Midbrain (tissue), 1 donor: ENCODE measurements around the gene FOXP1.

ENCODE experiments used
- DNase-seq: peaks from one replicate; lab custom pipeline; 2025; lab: John Stamatoyannopoulos, UW

Gene FOXP1

GRCh38 chr3:71264840-71265239 is 318.7 kb downstream of the FOXP1 start:
- no peak for DNase-seq

GRCh38 chr3:71262364-71263265 is 320.9 kb downstream of the FOXP1 start:
- no peak for DNase-seq

- DNase-seq = no peak
Observed at GRCh38 chr3:71260782-71261181, 322.7 kb downstream of the FOXP1 start.

- DNase-seq = no peak
Observed at GRCh38 chr3:71258526-71258925, 325.0 kb downstream of the FOXP1 start.

DNA sequence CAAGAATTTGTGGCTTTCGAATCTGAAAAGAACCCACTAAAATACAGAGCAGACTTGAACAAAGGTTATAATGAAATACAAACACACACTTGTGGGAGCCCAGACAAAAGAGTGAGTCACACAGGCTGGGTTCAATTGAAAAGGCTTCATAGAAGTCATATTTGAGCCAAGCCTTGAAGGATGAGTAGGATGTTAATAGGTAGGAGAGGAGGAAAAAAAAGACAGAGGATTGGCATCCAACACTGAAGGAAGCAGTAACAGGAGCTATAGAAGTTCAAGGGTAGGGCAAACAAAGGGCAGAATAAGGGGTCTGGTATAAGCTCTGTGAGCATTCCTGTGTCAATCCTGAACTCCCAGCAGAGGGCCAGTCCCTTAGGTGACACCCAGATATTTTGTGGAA is 325.4 kb downstream of the FOXP1 start:
- no peak for DNase-seq

- no peak for DNase-seq
Observed at GRCh38 chr3:71255498-71255897, 328.0 kb downstream of the FOXP1 start.

GRCh38 chr3:71254281-71255057 is 329.1 kb downstream of the FOXP1 start:
- DNase-seq = no peak

DNA sequence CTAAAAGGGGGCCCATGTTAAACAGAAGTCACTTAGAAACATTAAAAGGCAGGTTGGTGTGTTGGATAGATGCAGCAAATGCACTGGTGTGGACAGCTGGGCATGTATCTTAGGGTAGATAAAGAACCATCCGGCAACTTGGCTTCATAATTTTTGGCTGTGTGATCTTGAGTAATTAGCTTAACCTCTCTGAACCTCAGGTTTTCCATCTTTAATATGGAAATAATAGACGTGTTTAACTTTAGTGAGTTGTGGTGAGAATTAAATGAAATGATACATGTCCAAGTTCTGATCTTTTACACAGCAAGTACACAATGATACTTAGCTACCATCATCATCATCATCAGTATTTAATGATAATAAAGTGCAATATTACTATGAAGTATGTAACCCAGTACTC is 330.4 kb downstream of the FOXP1 start:
- DNase-seq = no peak

DNA sequence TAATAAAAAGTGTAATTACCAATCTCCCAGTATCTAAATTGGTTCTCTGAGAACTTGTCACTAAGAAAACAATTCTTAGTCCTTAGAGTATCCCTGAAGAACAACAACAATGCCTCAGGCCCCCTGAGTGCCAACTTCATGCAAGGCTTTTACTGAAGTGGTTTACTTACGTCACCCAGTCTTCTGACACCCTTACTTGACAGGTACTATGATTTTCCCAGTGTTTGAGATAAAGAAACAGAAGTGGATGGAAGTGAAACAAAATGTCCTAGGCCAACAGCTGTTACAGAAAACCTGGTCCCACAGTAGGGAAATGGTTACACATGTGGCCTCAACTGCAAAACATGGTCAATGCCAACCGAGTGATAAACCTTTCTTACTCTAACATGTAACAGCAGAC is 331.1 kb downstream of the FOXP1 start:
- no peak for DNase-seq

- DNase-seq = no peak
Observed at GRCh38 chr3:71251156-71251775, 332.3 kb downstream of the FOXP1 start.

- DNase-seq = no peak
Observed at GRCh38 chr3:71250026-71250425, 333.5 kb downstream of the FOXP1 start.

- DNase-seq = no peak
Observed at GRCh38 chr3:71247958-71248335, 335.6 kb downstream of the FOXP1 start.

GRCh38 chr3:71247221-71247957 is 336.1 kb downstream of the FOXP1 start:
- DNase-seq = no peak

DNA sequence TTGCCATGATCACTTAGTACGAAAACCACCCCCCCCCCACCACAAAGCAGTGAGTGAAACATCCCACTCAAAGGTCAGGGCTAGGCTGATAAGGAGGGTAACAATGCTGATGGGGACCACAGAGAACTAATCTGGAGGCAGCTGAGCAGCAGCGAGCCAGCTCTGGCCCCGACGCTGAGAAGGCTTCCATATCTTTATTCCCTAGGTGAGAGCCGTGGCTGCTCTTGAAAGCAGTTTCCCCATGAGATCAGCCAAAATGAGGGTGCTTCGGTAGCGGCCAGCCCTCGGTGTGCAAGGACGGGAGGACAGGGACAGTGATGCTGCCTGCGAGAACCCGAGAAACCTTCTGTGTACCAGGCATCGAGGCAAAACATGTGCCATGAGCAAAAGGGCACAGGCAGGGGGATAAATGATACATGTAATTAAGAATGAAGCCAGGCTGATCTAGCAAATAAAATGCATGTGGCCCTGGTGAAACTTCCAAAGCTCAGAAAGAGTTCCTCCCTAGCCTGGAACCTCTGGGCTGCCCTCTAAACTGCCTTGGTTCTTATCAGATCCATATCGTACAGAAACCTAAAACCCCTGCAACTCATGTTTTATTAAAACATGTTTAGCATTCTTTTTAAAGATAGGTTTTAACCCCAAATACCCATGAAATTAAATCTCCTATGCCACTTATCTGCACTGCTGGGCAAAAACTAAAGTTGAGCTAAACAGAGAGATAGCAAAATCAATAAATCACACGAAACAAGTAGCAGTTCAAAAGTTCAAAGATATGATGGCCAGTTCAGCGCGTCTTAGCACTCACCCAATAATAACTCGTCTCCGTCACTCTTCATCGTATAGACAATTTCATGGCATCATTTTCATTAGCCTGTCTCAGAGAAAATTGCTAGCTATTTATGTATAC is 337.3 kb downstream of the FOXP1 start:
- no peak for DNase-seq

GRCh38 chr3:71244826-71245488 is 338.6 kb downstream of the FOXP1 start:
- DNase-seq = no peak

GRCh38 chr3:71244153-71244825 is 339.2 kb downstream of the FOXP1 start:
- no peak for DNase-seq

- DNase-seq = no peak
Observed at GRCh38 chr3:71243229-71243628, 340.3 kb downstream of the FOXP1 start.

- no peak for DNase-seq
Observed at GRCh38 chr3:71241981-71242560, 341.5 kb downstream of the FOXP1 start.

- DNase-seq = no peak
Observed at GRCh38 chr3:71241246-71241901, 342.2 kb downstream of the FOXP1 start.
